MCF 10A (cell line): ENCODE data around the gene MRGPRE. TPM values are rescaled to one million over a fixed set of nuclear protein-coding genes. Genes with fewer than 3 reads are reported as not detected.

Experiments
- BruUV-seq: library from RNA; stranded (reverse); fragments of 400-500 nt; replicated peaks from 2 replicates; lab custom pipeline; 2021; lab: Mats Ljungman, UMichigan
- CTCF ChIA-PET: fragments of 300-600 bp; sonication (Branson Sonifier 250); formaldehyde crosslinking; extraction: SDS; loops from one replicate; lab custom pipeline; 2021; ENCODE audit warnings: antibody characterized with exemption, inconsistent platforms; lab: Yijun Ruan, JAX
- POLR2A ChIA-PET: fragments of 300-600, 350-650 bp; sonication (Branson Sonifier 250); formaldehyde crosslinking; extraction: SDS; loops from one replicate; lab custom pipeline; 2020; ENCODE audit warnings: antibody characterized with exemption, inconsistent platforms; lab: Yijun Ruan, JAX
- DNase-seq: peaks from one replicate; pipeline ENCODE4 v3.0.0-alpha.2; 2018; ENCODE audit not compliant: unreplicated experiment
- H3K27ac Mint-ChIP-seq: one replicate; pipeline ENCODE4 v1.8.0; 2022; ENCODE audit warnings: mild to moderate bottlenecking, low read depth, mixed read lengths; ENCODE audit not compliant: unreplicated experiment
- H3K27me3 Mint-ChIP-seq: one replicate; pipeline ENCODE4 v1.8.0; 2022; ENCODE audit warnings: mixed read lengths; ENCODE audit not compliant: insufficient read depth, unreplicated experiment
- H3K36me3 Mint-ChIP-seq: one replicate; pipeline ENCODE4 v1.8.0; 2022; ENCODE audit warnings: mild to moderate bottlenecking, moderate library complexity, mixed read lengths; ENCODE audit not compliant: insufficient read depth, unreplicated experiment
- H3K4me1 Mint-ChIP-seq: one replicate; pipeline ENCODE4 v1.8.0; 2022; ENCODE audit warnings: mixed read lengths; ENCODE audit not compliant: insufficient read depth, unreplicated experiment
- H3K4me3 Mint-ChIP-seq: one replicate; pipeline ENCODE4 v1.8.0; 2022; ENCODE audit warnings: mild to moderate bottlenecking, moderate library complexity, mixed read lengths; ENCODE audit not compliant: unreplicated experiment
- H3K9me3 Mint-ChIP-seq: one replicate; pipeline ENCODE4 v1.8.0; 2022; ENCODE audit warnings: mixed read lengths; ENCODE audit not compliant: unreplicated experiment
- intact Hi-C: fragments of 100-400 bp; cut with micrococcal nuclease; formaldehyde crosslinking; loops from 2 replicates; pipeline ENCODE4 v1.14.1; 2022
- total RNA-seq: library from RNA; stranded (reverse); gene quantifications from 2 replicates; pipeline ENCODE4 v1.2.3, GENCODE V29; 2022
- TF ChIP-seq, protein P1 (sequence below): fragments of 200-600 bp; IDR thresholded peaks from one replicate; pipeline ENCODE4 v1.8.0; 2022; ENCODE audit warnings: antibody characterized with exemption, mild to moderate bottlenecking; ENCODE audit not compliant: unreplicated experiment

MRGPRE gene
- total RNA-seq, 1 experiment from 2014 or later = not detected

DNA sequence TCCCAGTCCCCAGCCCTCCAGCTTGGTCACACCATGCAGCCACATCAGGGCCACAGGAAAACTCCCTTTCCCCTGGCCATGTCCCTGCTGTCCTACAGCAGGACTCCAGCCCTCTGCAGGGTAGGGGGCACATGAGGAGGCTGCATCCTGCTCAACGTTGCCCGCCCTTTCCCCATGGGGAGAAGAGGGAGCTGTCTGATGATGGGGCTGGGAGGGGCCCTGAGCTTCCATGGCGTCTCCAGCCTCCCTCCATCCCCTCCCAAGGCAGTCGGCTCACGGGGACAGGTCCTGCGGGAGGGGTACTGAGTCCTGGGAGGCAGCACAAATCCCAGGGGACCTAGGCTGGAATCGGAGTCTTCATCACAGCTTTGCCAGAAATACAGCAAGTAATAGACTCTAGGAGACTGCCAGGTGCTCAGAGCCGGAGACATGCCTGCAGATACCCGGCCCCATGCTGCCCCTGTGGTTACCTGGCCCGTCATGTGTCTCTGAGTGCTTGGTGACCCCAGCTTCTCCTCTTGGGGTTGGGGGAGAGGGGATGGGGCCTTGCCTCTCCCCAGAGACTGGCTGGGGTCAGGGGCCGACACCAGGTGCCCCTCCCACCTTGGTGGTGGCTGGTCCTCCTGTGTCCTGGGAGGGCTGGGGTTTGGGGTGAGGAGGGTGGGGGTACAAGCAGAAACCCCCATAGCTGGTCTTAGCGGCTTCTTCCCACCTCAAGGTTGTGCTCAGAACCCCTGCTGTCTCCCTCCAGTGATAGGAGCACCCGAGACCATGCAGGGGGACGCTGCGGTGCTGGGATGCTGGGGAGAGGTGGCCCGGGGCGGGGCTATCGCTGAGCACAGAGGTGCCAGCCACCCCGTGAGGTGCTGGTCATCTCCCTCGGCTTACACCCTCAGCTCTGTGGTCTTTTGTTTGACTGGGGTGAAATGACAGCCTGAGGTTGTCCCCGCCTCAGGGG is 2.3 kb downstream of the MRGPRE start:
- intact Hi-C loops = no loop called here
- no peak overlapping the region for H3K4me3 Mint-ChIP-seq
- no peaks in the 10 kb centered on the region for H3K9me3 Mint-ChIP-seq
- TF ChIP-seq, protein P1, sequence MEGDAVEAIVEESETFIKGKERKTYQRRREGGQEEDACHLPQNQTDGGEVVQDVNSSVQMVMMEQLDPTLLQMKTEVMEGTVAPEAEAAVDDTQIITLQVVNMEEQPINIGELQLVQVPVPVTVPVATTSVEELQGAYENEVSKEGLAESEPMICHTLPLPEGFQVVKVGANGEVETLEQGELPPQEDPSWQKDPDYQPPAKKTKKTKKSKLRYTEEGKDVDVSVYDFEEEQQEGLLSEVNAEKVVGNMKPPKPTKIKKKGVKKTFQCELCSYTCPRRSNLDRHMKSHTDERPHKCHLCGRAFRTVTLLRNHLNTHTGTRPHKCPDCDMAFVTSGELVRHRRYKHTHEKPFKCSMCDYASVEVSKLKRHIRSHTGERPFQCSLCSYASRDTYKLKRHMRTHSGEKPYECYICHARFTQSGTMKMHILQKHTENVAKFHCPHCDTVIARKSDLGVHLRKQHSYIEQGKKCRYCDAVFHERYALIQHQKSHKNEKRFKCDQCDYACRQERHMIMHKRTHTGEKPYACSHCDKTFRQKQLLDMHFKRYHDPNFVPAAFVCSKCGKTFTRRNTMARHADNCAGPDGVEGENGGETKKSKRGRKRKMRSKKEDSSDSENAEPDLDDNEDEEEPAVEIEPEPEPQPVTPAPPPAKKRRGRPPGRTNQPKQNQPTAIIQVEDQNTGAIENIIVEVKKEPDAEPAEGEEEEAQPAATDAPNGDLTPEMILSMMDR = no peak
- no peak for DNase-seq
- BruUV-seq = no TSS peak
- POLR2A ChIA-PET = no interaction called here
- no peaks in the 10 kb centered on the region for H3K36me3 Mint-ChIP-seq
- CTCF ChIA-PET = interaction anchor here (0.7 to 1.7 kb wide), 3 partner anchors 11 to 192 kb away, joined by 3 to 4 read pairs (median 3); partner anchors contain the start of gene MRGPRG
- H3K4me1 Mint-ChIP-seq = no peaks in the 10 kb centered on the region
- H3K27ac Mint-ChIP-seq = no peak overlapping the region
- peaks cover 35% of the 10 kb centered on the region for H3K27me3 Mint-ChIP-seq

DNA sequence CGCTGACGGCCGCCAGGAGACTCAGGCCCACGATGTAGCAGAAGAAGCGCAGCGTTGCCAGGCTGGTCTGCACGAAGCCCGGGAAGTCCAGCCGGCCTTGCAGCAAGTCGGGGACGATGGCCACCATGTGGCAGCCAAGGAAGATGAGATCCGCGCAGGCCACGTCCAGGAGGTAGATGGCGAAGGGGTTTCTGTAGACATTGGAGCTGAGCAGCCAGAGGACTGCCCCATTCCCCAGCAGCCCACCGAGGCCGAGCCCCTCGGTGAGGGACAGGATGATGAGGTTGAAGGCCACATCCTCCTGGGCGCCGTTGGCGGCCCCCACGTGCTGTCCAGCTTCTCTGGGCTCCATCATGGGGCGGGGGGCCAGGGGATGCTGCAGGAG is 3.8 kb downstream of the MRGPRE start:
- intact Hi-C loops = no loop called here
- H3K4me3 Mint-ChIP-seq = no peak overlapping the region
- H3K36me3 Mint-ChIP-seq = no peaks in the 10 kb centered on the region
- TF ChIP-seq, protein P1 = no peak
- no peak for DNase-seq
- no TSS peak for BruUV-seq
- H3K27me3 Mint-ChIP-seq = peaks cover 33% of the 10 kb centered on the region
- H3K9me3 Mint-ChIP-seq = no peaks in the 10 kb centered on the region
- ChIA-PET POLR2A (no interaction called here), CTCF (interaction anchor here (0.6 kb wide), 1 partner anchor 49 kb away, joined by 4 read pairs; no protein-coding TSS in a partner anchor)
- H3K4me1 Mint-ChIP-seq = no peaks in the 10 kb centered on the region
- H3K27ac Mint-ChIP-seq = no peak overlapping the region

DNA sequence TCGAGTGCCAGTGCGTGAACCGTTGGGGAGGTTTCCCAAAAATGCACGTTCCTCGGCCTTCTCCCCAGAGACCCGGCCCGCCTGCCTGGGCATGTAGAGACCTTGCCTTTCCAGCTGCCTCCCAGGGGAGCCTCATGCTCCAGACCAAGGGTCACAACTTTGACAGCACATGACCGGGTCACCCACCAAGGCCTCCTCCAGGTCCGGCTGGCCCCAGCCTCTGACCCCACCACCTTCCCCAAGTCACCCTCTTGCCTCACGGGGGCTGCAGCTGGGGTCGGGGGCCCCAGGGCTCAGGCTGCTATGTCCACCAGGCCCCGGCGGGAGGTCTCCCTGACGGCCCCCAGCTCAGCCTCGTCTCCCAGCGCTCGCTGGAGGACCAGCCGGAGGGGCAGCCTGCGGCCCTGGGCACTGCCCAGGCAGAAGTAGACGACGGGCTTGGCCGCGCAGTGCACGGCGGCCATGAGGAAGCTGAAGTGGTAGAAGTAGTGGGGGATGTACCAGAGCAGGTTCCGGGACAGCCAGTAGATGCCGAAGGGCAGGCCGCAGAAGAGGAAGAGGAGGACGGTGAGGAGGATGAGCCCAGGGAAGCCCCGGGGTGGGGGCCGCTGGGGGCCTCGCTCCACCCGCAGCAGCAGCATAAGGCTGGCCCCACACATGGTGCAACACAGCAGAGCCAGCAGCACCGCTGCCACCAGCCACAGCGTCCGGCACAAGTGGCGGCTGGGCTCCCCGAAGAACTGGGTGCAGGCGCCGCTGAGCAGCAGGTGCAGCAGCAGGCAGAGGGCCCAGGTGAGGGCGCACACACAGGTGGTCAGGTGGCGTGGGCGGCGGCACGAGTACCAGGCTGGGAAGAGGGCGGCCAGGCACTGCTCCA is 4.4 kb downstream of the MRGPRE start:
- TF ChIP-seq, protein P1 = no peak
- intact Hi-C loops = no loop called here
- Mint-ChIP-seq H3K9me3 (no peaks in the 10 kb centered on the region), H3K27ac (no peak overlapping the region), H3K4me1 (no peaks in the 10 kb centered on the region), H3K27me3 (peaks cover 33% of the 10 kb centered on the region), H3K36me3 (no peaks in the 10 kb centered on the region), H3K4me3 (no peak overlapping the region)
- no TSS peak for BruUV-seq
- no peak for DNase-seq
- ChIA-PET POLR2A (no interaction called here), CTCF (no interaction called here)
